HUES64 (cell line): ENCODE measurements around the gene TARS3.

Experiments used
- H3K27ac ChIP-seq: 2 replicates; pipeline ENCODE4 v1.7.0; 2013; ENCODE audit warnings: low read depth, low read length, inconsistent platforms
- H3K27me3 ChIP-seq: 2 replicates; pipeline ENCODE4 v1.6.1; 2013; ENCODE audit warnings: mild to moderate bottlenecking, low read length; ENCODE audit not compliant: insufficient read depth
- H3K36me3 ChIP-seq: 2 replicates; pipeline ENCODE4 v1.6.1; 2013; ENCODE audit warnings: mild to moderate bottlenecking, low read length; ENCODE audit not compliant: insufficient read depth
- H3K4me1 ChIP-seq: 2 replicates; pipeline ENCODE4 v1.6.1; 2013; ENCODE audit warnings: mild to moderate bottlenecking, low read length, moderate library complexity; ENCODE audit not compliant: insufficient read depth
- H3K4me3 ChIP-seq: 2 replicates; pipeline ENCODE4 v1.5.1; 2013; ENCODE audit warnings: mild to moderate bottlenecking, low read length, moderate library complexity
- H3K9ac ChIP-seq: 2 replicates; pipeline ENCODE4 v1.6.1; 2013; ENCODE audit warnings: mild to moderate bottlenecking, low read depth, low read length
- H3K9me3 ChIP-seq: 2 replicates; pipeline ENCODE4 v1.6.1; 2013; ENCODE audit warnings: low read depth, low read length; ENCODE audit not compliant: insufficient read depth
- WGBS: fragments of 150-250, 120-280 bp; methylation state at CpG from one replicate; pipeline ENCODE4 v1.1.7; 2013; ENCODE audit warnings: missing lambda C conversion rate; 5-methylcytosine and 5-hydroxymethylcytosine counted together

TARS3 gene

DNA sequence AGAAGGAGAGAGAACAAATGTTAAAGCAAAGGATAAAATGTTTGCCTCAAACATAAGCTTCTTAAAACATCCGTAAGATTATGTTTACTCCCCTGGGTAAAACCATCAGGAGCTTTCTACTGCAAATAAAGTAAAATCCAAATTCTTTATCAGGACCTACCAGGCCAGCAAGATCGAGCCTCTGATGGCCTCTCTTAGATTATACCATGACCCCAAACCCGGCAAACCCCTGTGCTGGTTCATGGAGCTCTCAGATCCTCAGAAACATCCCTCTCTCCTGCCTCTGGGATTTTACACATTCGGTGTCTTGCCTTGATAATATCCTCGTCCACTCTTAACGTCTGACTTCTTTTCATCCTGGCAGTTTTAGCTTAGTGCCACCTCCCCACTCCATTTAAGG is 7.5 kb upstream of the TARS3 start:
- no peaks in the 10 kb centered on the region for H3K36me3 ChIP-seq
- no peak overlapping the region for H3K9ac ChIP-seq
- no peaks in the 10 kb centered on the region for H3K27me3 ChIP-seq
- H3K4me1 ChIP-seq = no peaks in the 10 kb centered on the region
- WGBS = 77% methylated on average over 6 of the region's 6 CpGs
- no peak overlapping the region for H3K27ac ChIP-seq
- H3K9me3 ChIP-seq = no peaks in the 10 kb centered on the region
- H3K4me3 ChIP-seq = no peak overlapping the region

GRCh38 chr15:101727186-101727585 is 2.9 kb upstream of the TARS3 start:
- H3K27me3 ChIP-seq = peaks cover 7% of the 10 kb centered on the region
- H3K9me3 ChIP-seq = no peaks in the 10 kb centered on the region
- no peak overlapping the region for H3K27ac ChIP-seq
- no peak overlapping the region for H3K9ac ChIP-seq
- H3K4me1 ChIP-seq = peaks cover 11% of the 10 kb centered on the region; the same call in 1 of the 2 replicates
- H3K36me3 ChIP-seq = no peaks in the 10 kb centered on the region
- H3K4me3 ChIP-seq = no peak overlapping the region
- WGBS = 78% methylated on average over 1 of the region's 1 CpG

DNA sequence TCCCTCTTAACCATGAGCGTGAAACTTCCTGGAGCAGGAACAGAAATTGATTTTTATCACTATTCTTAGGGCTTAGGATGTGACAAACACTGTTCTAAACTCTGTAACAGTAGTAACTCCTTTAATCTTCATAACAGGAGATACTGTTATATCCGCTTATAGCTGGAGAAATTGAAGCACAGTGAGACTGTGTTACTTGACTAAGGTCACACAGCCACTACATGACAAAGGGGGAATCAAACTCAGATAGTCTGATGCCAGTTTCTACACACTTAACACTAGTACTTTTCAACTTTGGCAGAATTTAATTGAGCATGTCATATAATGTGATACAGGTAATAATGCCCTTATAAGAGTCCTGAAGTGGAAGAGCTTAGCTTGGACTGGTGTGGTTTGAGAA is 800 bp upstream of the TARS3 start:
- Histone ChIP-seq H3K36me3 (peaks cover 20% of the 10 kb centered on the region), H3K27ac (no peak overlapping the region), H3K27me3 (peaks cover 7% of the 10 kb centered on the region), H3K4me1 (peaks cover 11% of the 10 kb centered on the region; the same call in 1 of the 2 replicates), H3K4me3 (no peak overlapping the region), H3K9me3 (no peaks in the 10 kb centered on the region), H3K9ac (no peak overlapping the region)
- WGBS = 93% methylated on average over 2 of the region's 2 CpGs

DNA sequence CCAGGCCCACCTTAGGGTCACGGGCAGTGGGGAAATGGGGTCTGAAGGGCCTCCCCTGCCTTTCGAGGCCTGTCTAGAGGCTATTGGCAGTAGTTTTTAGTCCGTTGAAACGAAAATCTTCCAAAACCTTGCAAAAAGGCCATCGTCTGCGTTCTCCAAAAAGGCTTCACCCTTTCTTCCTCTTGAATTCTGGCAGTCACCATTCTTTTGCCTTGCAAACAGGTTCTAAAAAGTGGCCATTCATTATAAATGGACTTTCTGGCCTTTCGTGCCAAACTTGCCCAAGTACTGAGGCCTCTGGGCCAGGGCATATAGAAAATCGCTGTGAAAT is 367 bp upstream of the TARS3 start:
- no peak overlapping the region for H3K27ac ChIP-seq
- no peaks in the 10 kb centered on the region for H3K9me3 ChIP-seq
- peaks cover 25% of the 10 kb centered on the region for H3K36me3 ChIP-seq
- peaks cover 11% of the 10 kb centered on the region; the same call in 1 of the 2 replicates for H3K4me1 ChIP-seq
- H3K4me3 ChIP-seq = peak overlapping the region; percentile 45
- WGBS = 31% methylated on average over 8 of the region's 8 CpGs
- no peak overlapping the region for H3K9ac ChIP-seq
- peaks cover 7% of the 10 kb centered on the region for H3K27me3 ChIP-seq

DNA sequence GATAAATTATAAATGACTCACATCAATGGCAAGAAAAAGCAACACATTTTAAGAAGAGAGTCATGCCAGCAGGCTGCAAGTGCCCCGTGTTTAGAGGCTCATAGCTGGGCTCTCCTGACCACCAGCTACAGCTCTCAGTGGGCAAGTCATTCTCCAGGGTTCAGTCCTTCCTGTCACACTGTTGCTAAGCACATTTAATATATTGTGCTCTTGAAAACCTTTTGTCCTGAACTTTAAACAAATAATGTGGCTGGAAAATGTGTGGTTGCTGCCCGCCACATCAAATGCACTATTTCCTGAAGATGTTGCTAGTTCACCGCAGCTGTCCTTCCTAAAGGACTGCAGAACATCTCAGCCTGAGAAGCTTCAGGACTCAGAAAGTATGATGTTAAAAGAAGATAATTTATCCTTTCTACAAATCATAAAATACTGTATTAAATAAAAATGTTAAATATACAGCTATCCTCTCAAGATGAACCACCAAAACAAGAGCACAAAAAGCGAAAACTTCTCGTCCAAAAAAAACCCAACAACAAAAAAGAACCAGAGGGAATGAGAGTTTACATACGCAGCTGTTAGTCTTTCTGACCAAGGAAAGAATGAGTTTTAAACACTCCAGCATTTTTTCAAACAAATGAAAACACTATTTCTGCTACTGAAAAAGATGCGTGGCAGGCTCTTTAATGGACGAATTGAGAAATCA is 951 bp downstream of the TARS3 start:
- Histone ChIP-seq H3K9me3 (no peaks in the 10 kb centered on the region), H3K4me1 (peaks cover 11% of the 10 kb centered on the region; the same call in 1 of the 2 replicates), H3K9ac (peak overlapping the region; percentile 95), H3K27ac (no peak overlapping the region), H3K4me3 (peak overlapping the region; percentile 97), H3K36me3 (peaks cover 35% of the 10 kb centered on the region), H3K27me3 (peaks cover 7% of the 10 kb centered on the region)
- 31% methylated on average over 8 of the region's 8 CpGs for WGBS

GRCh38 chr15:101718896-101719295 is 5.4 kb downstream of the TARS3 start:
- Histone ChIP-seq H3K4me1 (peaks cover 8% of the 10 kb centered on the region; the same call in 1 of the 2 replicates), H3K4me3 (no peak overlapping the region), H3K27ac (no peak overlapping the region), H3K9me3 (no peaks in the 10 kb centered on the region), H3K9ac (no peak overlapping the region), H3K27me3 (peaks cover 7% of the 10 kb centered on the region), H3K36me3 (peaks cover 38% of the 10 kb centered on the region)
- WGBS = 92% methylated on average over 3 of the region's 3 CpGs

- H3K27ac ChIP-seq = no peak overlapping the region
- H3K4me1 ChIP-seq = no peaks in the 10 kb centered on the region
- H3K9ac ChIP-seq = no peak overlapping the region
- H3K9me3 ChIP-seq = no peaks in the 10 kb centered on the region
- WGBS = 95% methylated on average over 6 of the region's 6 CpGs
- H3K36me3 ChIP-seq = peaks cover 34% of the 10 kb centered on the region
- no peaks in the 10 kb centered on the region for H3K27me3 ChIP-seq
- H3K4me3 ChIP-seq = no peak overlapping the region
These were observed 12.2 kb downstream of the TARS3 start for GRCh38 chr15:101712078-101712477.

DNA sequence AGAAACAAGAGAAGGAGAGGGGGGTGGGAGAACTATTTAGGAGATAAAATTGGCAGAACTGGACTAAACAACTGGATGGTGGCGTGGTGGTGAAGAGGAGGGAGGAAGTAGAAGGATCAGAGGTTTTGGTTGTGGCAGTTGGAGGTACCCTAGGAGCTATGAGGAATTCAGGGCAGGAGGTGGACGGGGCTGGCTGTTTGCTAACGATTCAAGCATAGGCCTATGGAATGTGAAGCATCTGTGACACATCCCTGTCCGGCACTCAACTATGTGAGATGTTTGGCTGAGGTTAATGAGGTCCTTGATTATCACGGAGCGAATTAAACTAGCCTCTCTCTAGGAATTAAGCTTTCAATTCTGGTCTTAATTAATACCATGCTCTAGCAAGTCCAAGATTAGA is 13.5 kb downstream of the TARS3 start:
- Histone ChIP-seq H3K27ac (no peak overlapping the region), H3K9me3 (no peaks in the 10 kb centered on the region), H3K4me3 (no peak overlapping the region), H3K4me1 (no peaks in the 10 kb centered on the region), H3K36me3 (peaks cover 34% of the 10 kb centered on the region), H3K27me3 (no peaks in the 10 kb centered on the region), H3K9ac (no peak overlapping the region)
- WGBS = 82% methylated on average over 6 of the region's 6 CpGs

GRCh38 chr15:101709466-101709865 is 14.8 kb downstream of the TARS3 start:
- Histone ChIP-seq H3K36me3 (peaks cover 43% of the 10 kb centered on the region), H3K9me3 (no peaks in the 10 kb centered on the region), H3K4me3 (no peak overlapping the region), H3K9ac (no peak overlapping the region), H3K27ac (no peak overlapping the region), H3K27me3 (no peaks in the 10 kb centered on the region), H3K4me1 (no peaks in the 10 kb centered on the region)
- 92% methylated on average over 5 of the region's 5 CpGs for WGBS

GRCh38 chr15:101707983-101708382 is 16.3 kb downstream of the TARS3 start:
- no peak overlapping the region for H3K4me3 ChIP-seq
- H3K9ac ChIP-seq = no peak overlapping the region
- no peaks in the 10 kb centered on the region for H3K27me3 ChIP-seq
- H3K27ac ChIP-seq = no peak overlapping the region
- H3K36me3 ChIP-seq = peaks cover 33% of the 10 kb centered on the region
- H3K9me3 ChIP-seq = no peaks in the 10 kb centered on the region
- WGBS = 92% methylated on average over 3 of the region's 4 CpGs
- no peaks in the 10 kb centered on the region for H3K4me1 ChIP-seq

GRCh38 chr15:101702077-101702476 is 22.2 kb downstream of the TARS3 start:
- H3K27me3 ChIP-seq = no peaks in the 10 kb centered on the region
- H3K4me1 ChIP-seq = no peaks in the 10 kb centered on the region
- peaks cover 45% of the 10 kb centered on the region for H3K36me3 ChIP-seq
- 92% methylated on average over 3 of the region's 4 CpGs for WGBS
- H3K27ac ChIP-seq = no peak overlapping the region
- H3K4me3 ChIP-seq = no peak overlapping the region
- H3K9me3 ChIP-seq = no peaks in the 10 kb centered on the region
- H3K9ac ChIP-seq = no peak overlapping the region

GRCh38 chr15:101698314-101698713 is 26.0 kb downstream of the TARS3 start:
- no peak overlapping the region for H3K4me3 ChIP-seq
- WGBS = 96% methylated on average over 1 of the region's 2 CpGs
- H3K4me1 ChIP-seq = no peaks in the 10 kb centered on the region
- peaks cover 42% of the 10 kb centered on the region for H3K36me3 ChIP-seq
- H3K9me3 ChIP-seq = no peaks in the 10 kb centered on the region
- H3K27ac ChIP-seq = no peak overlapping the region
- H3K27me3 ChIP-seq = no peaks in the 10 kb centered on the region
- H3K9ac ChIP-seq = no peak overlapping the region
